HPDE6-E6E7 (cell line): ENCODE results near the gene FEZ2.

ENCODE experiments used
- DNase-seq: peaks from one replicate; pipeline ENCODE4 v3.0.0; 2011; ENCODE audit warnings: missing footprints; ENCODE audit errors: extremely low spot score

Gene FEZ2

GRCh38 chr2:36530983-36531354 lies 67.0 kb downstream of the FEZ2 start:
- no peak for DNase-seq

- no peak for DNase-seq
These were observed 67.6 kb downstream of the FEZ2 start for GRCh38 chr2:36530178-36530982.

GRCh38 chr2:36528766-36529392 lies 69.1 kb downstream of the FEZ2 start:
- DNase-seq, result no peak

GRCh38 chr2:36528274-36528673 lies 69.7 kb downstream of the FEZ2 start:
- no peak for DNase-seq

GRCh38 chr2:36526226-36526625 lies 71.7 kb downstream of the FEZ2 start:
- no peak for DNase-seq

GRCh38 chr2:36525245-36525644 lies 72.7 kb downstream of the FEZ2 start:
- DNase-seq, result no peak

GRCh38 chr2:36523153-36523552 lies 74.8 kb downstream of the FEZ2 start:
- no peak for DNase-seq

GRCh38 chr2:36520431-36520830 lies 77.5 kb downstream of the FEZ2 start:
- no peak for DNase-seq

- DNase-seq, result no peak
These were observed 81.7 kb downstream of the FEZ2 start for GRCh38 chr2:36516136-36516870.

- no peak for DNase-seq
These were observed 82.4 kb downstream of the FEZ2 start for GRCh38 chr2:36515538-36515937.

GRCh38 chr2:36513661-36514060 lies 84.3 kb downstream of the FEZ2 start:
- DNase-seq, result no peak

GRCh38 chr2:36512705-36513104 lies 85.3 kb downstream of the FEZ2 start:
- no peak for DNase-seq

GRCh38 chr2:36511858-36512603 lies 85.9 kb downstream of the FEZ2 start:
- no peak for DNase-seq

- no peak for DNase-seq
These were observed 88.9 kb downstream of the FEZ2 start for GRCh38 chr2:36509075-36509474.

GRCh38 chr2:36507408-36507812 lies 90.6 kb downstream of the FEZ2 start:
- DNase-seq, result peak; percentile 56
